Keratinocyte (primary cell): ENCODE data around the gene ORM2. TPM values are rescaled to one million over a fixed set of nuclear protein-coding genes. Genes with fewer than 3 reads are reported as not detected.

Experiments used
- DNase-seq: peaks from one replicate; pipeline ENCODE4 v3.0.0-alpha.2; 2011; ENCODE audit warnings: low read depth, missing footprints, low spot score
- FAIRE-seq: peaks from 2 replicates; lab custom pipeline; 2011; peaks lifted over from hg19 to GRCh38; lab: Jason Lieb, UNC
- H2AFZ ChIP-seq: 2 replicates; pipeline ENCODE4 v1.6.0; 2012; ENCODE audit warnings: low read length, control low read depth, inconsistent platforms; ENCODE audit not compliant: control insufficient read depth
- H3K27ac ChIP-seq: 2 replicates; pipeline ENCODE4 v1.5.1; 2011; ENCODE audit warnings: low read length; ENCODE audit not compliant: control insufficient read depth, insufficient read depth
- H3K27me3 ChIP-seq: 3 replicates; pipeline ENCODE4 v1.6.0; 2011; ENCODE audit warnings: low read length; ENCODE audit not compliant: control insufficient read depth, insufficient read depth; ENCODE audit errors: extremely low read depth
- H3K36me3 ChIP-seq, 2 experiments: 2 replicates in 1 of 2; 3 replicates in 1 of 2; pipeline ENCODE4 v1.5.1; 2011; ENCODE audit warnings: low read length in 2 of 2, mild to moderate bottlenecking in 1 of 2; ENCODE audit not compliant: control insufficient read depth in 2 of 2, insufficient read depth in 2 of 2; ENCODE audit errors: extremely low read depth in 1 of 2
- H3K4me1 ChIP-seq: 3 replicates; pipeline ENCODE4 v1.5.1; 2011; ENCODE audit warnings: low read length; ENCODE audit not compliant: control insufficient read depth, insufficient read depth; ENCODE audit errors: extremely low read depth
- H3K4me2 ChIP-seq: 3 replicates; pipeline ENCODE4 v1.6.0; 2011; ENCODE audit warnings: low read depth, low read length; ENCODE audit not compliant: control insufficient read depth, insufficient read depth; ENCODE audit errors: extremely low read depth
- H3K4me3 ChIP-seq, 3 experiments: fragments of 200-600 bp in 1 of 3; sonication (generic) in 1 of 3; 2 replicates in 2 of 3; 3 replicates in 1 of 3; pipeline ENCODE4 v1.5.1; 2011 to 2016; ENCODE audit warnings: low read length in 3 of 3, mild to moderate bottlenecking in 3 of 3, control low read depth in 2 of 3, inconsistent platforms in 1 of 3, low read depth in 1 of 3, mixed read lengths in 1 of 3, mixed run types in 1 of 3, moderate library complexity in 1 of 3; ENCODE audit not compliant: control insufficient read depth in 2 of 3, insufficient read depth in 2 of 3; ENCODE audit errors: extremely low read depth in 1 of 3
- H3K79me2 ChIP-seq: 2 replicates; pipeline ENCODE4 v1.6.0; 2012; ENCODE audit warnings: low read length; ENCODE audit not compliant: control insufficient read depth, insufficient read depth
- H3K9ac ChIP-seq: 3 replicates; pipeline ENCODE4 v1.6.0; 2011; ENCODE audit warnings: low read length; ENCODE audit not compliant: control insufficient read depth, insufficient read depth; ENCODE audit errors: extremely low read depth
- H3K9me1 ChIP-seq: 3 replicates; pipeline ENCODE4 v1.6.0; 2011; ENCODE audit warnings: low read length; ENCODE audit not compliant: control insufficient read depth, insufficient read depth; ENCODE audit errors: extremely low read depth
- H3K9me3 ChIP-seq: 2 replicates; pipeline ENCODE4 v1.5.1; 2012; ENCODE audit warnings: low read depth, low read length; ENCODE audit not compliant: control insufficient read depth
- H4K20me1 ChIP-seq: 3 replicates; pipeline ENCODE4 v1.6.0; 2011; ENCODE audit warnings: low read length; ENCODE audit not compliant: control insufficient read depth, insufficient read depth; ENCODE audit errors: extremely low read depth
- EZH2 ChIP-seq: IDR thresholded peaks from one replicate; pipeline ENCODE4 v1.6.1; 2012; ENCODE audit warnings: inconsistent platforms, mild to moderate bottlenecking, low read length, moderate library complexity
- dilution Hi-C: fragments of 300-500 bp; cut with MboI; formaldehyde crosslinking; loops from one replicate; pipeline ENCODE4 v1.7.0; 2020; ENCODE audit warnings: low sequenced_read_pairs; ENCODE audit not compliant: extremely low pct_ligation_motif_present
- polyA plus RNA-seq, 5 experiments: library from polyadenylated mRNA; depleted of rRNA in 3 of 5; stranded (reverse) in 3 of 5; stranded (forward) in 1 of 5; unstranded in 1 of 5; fragments of >200 nt; gene quantifications; 1 replicate in 1 of 5; 2 replicates in 3 of 5; 3 replicates in 1 of 5; pipeline versions ENCODE4 v1.2.1 to v1.2.3, GENCODE V29; 2011 to 2012; ENCODE audit warnings: missing spikeins in 2 of 5, low read depth in 1 of 5, low replicate concordance in 1 of 5
- TF ChIP-seq, protein P1 (sequence below), 3 experiments: IDR thresholded peaks in 1 of 3; conservative IDR thresholded peaks in 1 of 3; optimal IDR thresholded peaks in 1 of 3; 2 replicates in 2 of 3; 3 replicates in 1 of 3; pipeline versions ENCODE3 to v1.5.1; 2011; ENCODE audit warnings: low read length in 3 of 3, mild to moderate bottlenecking in 3 of 3, moderate library complexity in 2 of 3, control low read depth in 1 of 3, inconsistent platforms in 1 of 3; ENCODE audit not compliant: insufficient read depth in 2 of 3; ENCODE audit errors: extremely low read depth in 1 of 3

The ORM2 gene
- polyA plus RNA-seq, 1 donor (not counting 4 experiments of a cell fraction or from before 2014, with no cell fraction given) = not detected

DNA sequence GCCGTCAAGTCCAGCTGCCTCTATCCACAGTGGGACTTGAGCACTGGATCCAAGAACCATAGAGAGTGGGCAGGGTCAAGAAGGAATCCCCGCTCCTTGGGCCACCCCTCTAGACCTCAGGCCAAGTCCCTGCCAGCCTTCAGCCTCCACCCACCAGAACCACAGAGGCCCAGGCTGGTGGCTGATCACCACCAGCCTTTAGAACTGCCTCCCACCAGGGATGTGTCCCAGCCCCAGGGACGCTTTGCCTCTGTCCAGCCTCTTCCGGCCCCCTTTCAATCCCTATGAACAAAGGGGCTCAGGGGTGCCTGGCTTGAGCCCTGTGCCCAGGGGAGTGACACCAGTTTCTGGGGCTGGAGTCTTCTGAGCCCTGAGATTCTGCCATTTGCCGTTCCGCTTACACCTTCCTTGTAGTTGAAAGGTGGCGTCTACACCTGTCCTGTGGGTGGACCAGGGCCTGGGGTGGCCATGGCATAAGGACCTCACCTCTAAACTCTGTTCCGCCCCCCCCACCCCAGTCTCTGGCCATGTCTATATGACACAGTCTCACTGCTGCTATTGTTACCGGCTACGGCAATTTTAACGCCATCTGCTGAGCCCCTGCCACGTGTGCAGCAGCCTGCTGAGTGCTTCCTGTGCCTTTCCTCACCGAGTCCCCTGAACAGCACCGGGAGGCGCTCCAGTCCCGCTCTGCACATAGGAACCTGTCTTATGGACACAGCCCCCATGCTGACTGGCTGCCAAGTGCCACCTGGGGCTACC lies 42.5 kb upstream of the ORM2 start:
- FAIRE-seq = no peak
- Histone ChIP-seq H3K9me3 (no peaks in the 10 kb centered on the region), H3K4me2 (no peak overlapping the region), H2AFZ (no peak overlapping the region), H3K4me3 (no peak overlapping the region), H3K36me3 (peaks cover 12 to 20% of the 10 kb centered on the region in 2 experiments), H3K79me2 (no peaks in the 10 kb centered on the region), H3K9ac (peak overlapping the region; percentile 93), H3K4me1 (peaks cover 36% of the 10 kb centered on the region), H3K9me1 (no peaks in the 10 kb centered on the region), H3K27me3 (no peaks in the 10 kb centered on the region), H3K27ac (peak overlapping the region; percentile 99), H4K20me1 (no peaks in the 10 kb centered on the region)
- DNase-seq = no peak
- TF ChIP-seq, protein P1, sequence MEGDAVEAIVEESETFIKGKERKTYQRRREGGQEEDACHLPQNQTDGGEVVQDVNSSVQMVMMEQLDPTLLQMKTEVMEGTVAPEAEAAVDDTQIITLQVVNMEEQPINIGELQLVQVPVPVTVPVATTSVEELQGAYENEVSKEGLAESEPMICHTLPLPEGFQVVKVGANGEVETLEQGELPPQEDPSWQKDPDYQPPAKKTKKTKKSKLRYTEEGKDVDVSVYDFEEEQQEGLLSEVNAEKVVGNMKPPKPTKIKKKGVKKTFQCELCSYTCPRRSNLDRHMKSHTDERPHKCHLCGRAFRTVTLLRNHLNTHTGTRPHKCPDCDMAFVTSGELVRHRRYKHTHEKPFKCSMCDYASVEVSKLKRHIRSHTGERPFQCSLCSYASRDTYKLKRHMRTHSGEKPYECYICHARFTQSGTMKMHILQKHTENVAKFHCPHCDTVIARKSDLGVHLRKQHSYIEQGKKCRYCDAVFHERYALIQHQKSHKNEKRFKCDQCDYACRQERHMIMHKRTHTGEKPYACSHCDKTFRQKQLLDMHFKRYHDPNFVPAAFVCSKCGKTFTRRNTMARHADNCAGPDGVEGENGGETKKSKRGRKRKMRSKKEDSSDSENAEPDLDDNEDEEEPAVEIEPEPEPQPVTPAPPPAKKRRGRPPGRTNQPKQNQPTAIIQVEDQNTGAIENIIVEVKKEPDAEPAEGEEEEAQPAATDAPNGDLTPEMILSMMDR (optimal IDR thresholded peaks at IDR 0.05 in 1 of 3, IDR thresholded peaks at IDR 0.05 in 1 of 3, conservative IDR thresholded peaks at IDR 0.05 in 1 of 3; ENCODE audit: extremely low read depth in 1 of 3, insufficient read depth in 2 of 3, low read length in 3 of 3) = no peak
- TF ChIP-seq EZH2 = no peak
- dilution Hi-C loops = no loop called here

DNA sequence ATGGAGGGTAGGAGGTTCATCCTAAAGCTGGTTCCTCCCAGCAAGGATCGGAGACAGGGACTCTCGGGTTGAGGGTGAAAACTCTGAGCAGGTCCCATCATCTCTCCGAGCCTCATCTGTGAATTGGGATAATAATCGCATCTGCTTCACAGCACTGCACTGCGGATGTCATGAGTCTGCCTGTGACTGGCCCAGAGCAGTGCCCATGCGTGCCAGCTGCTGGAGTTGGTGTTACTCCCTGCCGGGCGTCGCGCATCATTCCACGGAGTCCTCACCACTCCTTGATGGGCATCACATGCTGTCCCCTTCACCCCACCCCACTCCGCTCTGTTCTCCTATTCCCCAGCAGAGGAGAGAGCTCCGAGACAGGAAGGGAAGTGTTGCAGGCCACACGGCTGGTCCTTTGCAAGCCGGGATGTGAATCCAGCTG lies 41.9 kb upstream of the ORM2 start:
- FAIRE-seq (no peak), DNase-seq (no peak)
- H3K9me3 ChIP-seq = no peaks in the 10 kb centered on the region
- peak overlapping the region; percentile 93 for H3K9ac ChIP-seq
- H3K27ac ChIP-seq = peak overlapping the region; percentile 99
- peaks cover 30% of the 10 kb centered on the region for H3K4me1 ChIP-seq
- peak overlapping the region; percentile 56 for H2AFZ ChIP-seq
- H4K20me1 ChIP-seq = no peaks in the 10 kb centered on the region
- TF ChIP-seq, protein P1 (optimal IDR thresholded peaks at IDR 0.05 in 1 of 3, IDR thresholded peaks at IDR 0.05 in 1 of 3, conservative IDR thresholded peaks at IDR 0.05 in 1 of 3; ENCODE audit: extremely low read depth in 1 of 3, insufficient read depth in 2 of 3, low read length in 3 of 3) = no peak
- H3K36me3 ChIP-seq = peaks cover 17 to 26% of the 10 kb centered on the region in 2 experiments
- no peaks in the 10 kb centered on the region for H3K27me3 ChIP-seq
- H3K79me2 ChIP-seq = no peaks in the 10 kb centered on the region
- H3K4me2 ChIP-seq = peak overlapping the region; percentile 92
- H3K4me3 ChIP-seq = peak overlapping the region in 1 of 3 experiments; percentile 20
- H3K9me1 ChIP-seq = no peaks in the 10 kb centered on the region
- dilution Hi-C loops = no loop called here
